GM18951 (cell line): ENCODE data around the gene ACADL.

Experiments
- POLR2A ChIP-seq: IDR thresholded peaks from 4 replicates; pipeline ENCODE4 v1.6.1; 2011; ENCODE audit warnings: mild to moderate bottlenecking; ENCODE audit not compliant: insufficient read length, insufficient read depth; ENCODE audit errors: extremely low read depth
- in situ Hi-C: fragments of 300-500 bp; cut with MboI; formaldehyde crosslinking; loops from one replicate; pipeline ENCODE4 v1.12.0; 2022; ENCODE audit warnings: low sequenced_read_pairs, mixed read lengths, inconsistent platforms; ENCODE audit not compliant: unreplicated experiment

The ACADL gene

GRCh38 chr2:210224941-210225672, at the start of gene ACADL:
Gene ACADL, minus strand, starts transcription at chr2:210225447. Its CDS starts 184 bp downstream, at chr2:210225263.
- in situ Hi-C loops = loop anchor here (25.0 kb wide), 1 partner anchor 863 kb away; no protein-coding TSS in a partner anchor

GRCh38 chr2:210271300-210271699, 46.1 kb upstream of the ACADL start:
- in situ Hi-C loops = no loop called here
- TF ChIP-seq POLR2A = no peak

More at GRCh38 chr2:210224941-210225672, at the start of gene ACADL:
- no peak for TF ChIP-seq POLR2A

DNA sequence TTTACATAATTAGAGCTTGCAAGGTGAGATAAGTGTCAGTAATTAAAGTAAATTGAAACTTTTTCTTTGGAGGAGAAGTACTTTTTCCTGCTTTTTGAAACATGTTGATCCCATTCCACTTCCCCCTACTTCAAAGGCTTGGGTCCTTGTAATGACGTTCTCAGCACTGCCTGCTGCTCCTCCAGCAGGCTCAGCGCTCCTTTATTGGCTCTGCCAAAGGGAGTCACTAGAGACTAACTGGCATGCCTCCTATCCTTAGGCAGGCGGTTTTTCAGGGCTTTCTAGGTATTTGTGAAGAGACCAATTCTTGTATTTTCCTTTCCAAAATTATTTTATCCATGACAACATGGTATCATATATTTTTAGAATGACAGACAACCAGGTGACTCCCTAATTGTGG, 43.9 kb upstream of the ACADL start:
- in situ Hi-C loops = no loop called here
- no peak for TF ChIP-seq POLR2A

GRCh38 chr2:210268281-210268680, 43.0 kb upstream of the ACADL start:
- no peak for TF ChIP-seq POLR2A
- in situ Hi-C loops = no loop called here

DNA sequence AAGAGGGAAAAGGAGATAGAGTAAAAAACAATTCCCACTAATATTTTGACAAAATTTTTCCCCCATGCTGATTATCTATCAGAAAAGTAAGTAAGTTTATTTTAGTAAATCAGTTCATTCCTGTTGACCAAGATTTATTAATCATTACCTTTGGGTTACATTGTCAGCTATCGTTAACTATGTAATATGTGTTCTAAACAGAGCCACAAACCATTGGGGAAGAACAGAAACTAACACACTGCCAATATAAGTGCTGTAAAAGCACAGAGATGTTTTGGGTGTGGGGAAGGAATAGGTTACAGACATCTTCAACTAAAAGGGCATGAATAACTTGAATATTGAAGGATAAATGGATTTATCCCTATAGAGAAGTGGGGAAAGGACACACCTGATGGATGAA, 42.5 kb upstream of the ACADL start:
- TF ChIP-seq POLR2A = no peak
- in situ Hi-C loops = no loop called here

- in situ Hi-C loops = no loop called here
- no peak for TF ChIP-seq POLR2A
Observed at GRCh38 chr2:210264282-210264681, 39.0 kb upstream of the ACADL start.

- in situ Hi-C loops = no loop called here
Observed at GRCh38 chr2:210263841-210264240, 38.6 kb upstream of the ACADL start.

DNA sequence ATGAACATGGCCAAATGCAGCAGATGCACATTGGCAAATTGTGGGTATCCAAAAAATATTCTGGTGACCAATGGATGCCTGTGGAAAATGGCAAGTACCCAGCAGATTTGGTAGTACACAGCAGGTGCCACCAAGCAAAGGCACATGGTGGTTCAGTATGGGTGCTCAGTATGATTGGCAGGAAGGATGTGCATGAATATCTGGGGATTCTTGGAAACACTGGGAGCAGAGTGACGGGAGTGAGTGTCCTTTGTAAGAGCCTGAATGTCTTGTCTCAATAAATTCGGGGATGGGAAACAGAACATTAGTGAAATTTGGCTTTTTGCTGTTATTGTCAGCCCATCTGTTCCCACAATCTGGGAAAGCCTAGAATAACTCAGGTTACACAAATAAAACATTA, 36.8 kb upstream of the ACADL start:
- in situ Hi-C loops = no loop called here

More at GRCh38 chr2:210263841-210264240, 38.6 kb upstream of the ACADL start:
- TF ChIP-seq POLR2A = no peak

DNA sequence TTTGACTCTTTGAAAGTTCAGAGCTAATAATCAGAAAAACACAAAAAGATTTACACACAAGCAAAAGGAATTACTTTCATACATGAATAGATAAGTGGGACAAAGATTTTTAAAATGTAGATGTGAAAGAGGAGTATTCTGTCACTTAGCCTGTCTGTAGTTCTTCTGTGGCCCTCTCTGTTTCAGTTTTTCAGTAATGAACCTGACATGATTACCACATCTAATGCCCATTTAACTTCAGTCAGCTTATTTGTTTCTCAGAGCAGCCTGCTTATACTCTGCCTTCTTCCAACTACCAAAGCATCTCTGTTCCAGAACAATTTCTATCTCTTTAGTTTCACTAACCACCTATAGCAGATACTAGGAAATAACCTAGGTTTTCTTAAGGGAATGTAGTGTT, 34.4 kb upstream of the ACADL start:
- TF ChIP-seq POLR2A = no peak
- in situ Hi-C loops = no loop called here

More for the DNA sequence above, 36.8 kb upstream of the ACADL start:
- TF ChIP-seq POLR2A = no peak

GRCh38 chr2:210252699-210253606, 27.7 kb upstream of the ACADL start:
- in situ Hi-C loops = no loop called here
- no peak for TF ChIP-seq POLR2A

DNA sequence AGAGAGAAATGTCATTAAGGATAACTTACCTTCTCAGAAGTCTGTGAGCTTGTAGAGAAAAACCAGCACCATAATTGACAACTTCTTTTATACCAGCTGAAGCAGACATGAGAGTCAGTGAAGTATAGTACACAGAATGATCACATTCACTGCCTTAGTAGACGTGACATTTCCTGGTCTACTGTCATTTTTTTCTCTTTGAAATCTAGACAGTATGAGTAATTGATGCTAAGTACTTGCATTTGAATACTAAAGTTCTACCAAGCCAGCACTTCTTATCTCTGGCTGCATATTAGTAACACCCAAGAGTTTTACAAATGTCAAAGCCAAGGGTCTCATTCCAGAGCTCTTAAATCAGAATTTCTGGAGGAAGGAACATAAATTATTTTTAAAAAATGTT, 25.4 kb upstream of the ACADL start:
- in situ Hi-C loops = no loop called here
- no peak for TF ChIP-seq POLR2A

GRCh38 chr2:210233487-210233886, 8.2 kb upstream of the ACADL start:
- no peak for TF ChIP-seq POLR2A
- in situ Hi-C loops = loop anchor here (25.0 kb wide), 1 partner anchor 871 kb away; no protein-coding TSS in a partner anchor

DNA sequence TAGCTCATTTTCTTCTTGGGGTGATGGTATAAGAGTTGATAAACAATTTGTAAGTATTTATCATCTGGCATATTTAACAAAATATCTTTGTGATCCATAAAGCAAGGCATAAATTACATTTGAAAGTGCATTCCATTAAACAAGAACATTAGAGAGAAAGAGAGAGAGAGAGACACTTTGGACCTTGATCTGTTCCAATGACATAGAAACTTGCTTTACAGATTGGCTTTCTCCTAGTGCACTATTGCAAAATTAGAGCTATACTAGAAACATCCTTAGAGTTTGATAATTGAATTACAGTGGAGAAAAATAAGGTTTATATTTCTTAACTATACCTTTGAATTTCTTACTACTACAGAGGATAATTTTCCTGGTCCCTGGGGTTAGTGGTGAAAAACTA, 5.7 kb upstream of the ACADL start:
- in situ Hi-C loops = loop anchor here (25.0 kb wide), 1 partner anchor 869 kb away; no protein-coding TSS in a partner anchor
- no peak for TF ChIP-seq POLR2A
